Muscle of leg (tissue), 11 donors: ENCODE measurements around the gene ANAPC5. TPM values are rescaled to one million over a fixed set of nuclear protein-coding genes. Genes with fewer than 3 reads are reported as not detected.

Experiments
- DNase-seq: peaks from one replicate; pipeline ENCODE4 v3.0.0; 2013
- H3K27ac ChIP-seq: one replicate; pipeline ENCODE4 v1.5.1; 2013; ENCODE audit warnings: mild to moderate bottlenecking, low read length, control low read depth
- H3K27me3 ChIP-seq: one replicate; pipeline ENCODE4 v1.6.1; 2013; ENCODE audit warnings: low read length; ENCODE audit not compliant: control insufficient read depth, insufficient read depth
- H3K36me3 ChIP-seq: one replicate; pipeline ENCODE4 v1.6.1; 2013; ENCODE audit warnings: low read length; ENCODE audit not compliant: control insufficient read depth, insufficient read depth
- H3K4me1 ChIP-seq: one replicate; pipeline ENCODE4 v1.6.1; 2013; ENCODE audit warnings: low read length; ENCODE audit not compliant: control insufficient read depth, insufficient read depth
- H3K4me3 ChIP-seq: one replicate; pipeline ENCODE4 v1.5.1; 2013; ENCODE audit warnings: low read length, control low read depth
- H3K9me3 ChIP-seq: replicated peaks from 2 replicates; pipeline ENCODE4 v1.6.1; 2013; ENCODE audit warnings: low read depth, low read length; ENCODE audit not compliant: control insufficient read depth
- WGBS: methylation state at CpG from one replicate; pipeline ENCODE4 v1.1.5; 2013; ENCODE audit warnings: missing lambda C conversion rate; ENCODE audit not compliant: insufficient coverage; 5-methylcytosine and 5-hydroxymethylcytosine counted together
- polyA plus RNA-seq, 8 donors: library from polyadenylated mRNA; unstranded; fragments of 120-200 nt; gene quantifications; one replicate each; pipeline versions ENCODE4 v1.2.1 to v1.2.3, GENCODE V29; 2013; ENCODE audit warnings: inconsistent platforms in 1 of 8, low replicate concordance in 1 of 8; ENCODE audit not compliant: insufficient read length in 8 of 8, insufficient read depth in 1 of 8
- total RNA-seq: library from RNA; stranded (reverse); fragments of 120-200 nt; gene quantifications from one replicate; pipeline ENCODE4 v1.2.4, GENCODE V29; 2013

ANAPC5 gene
- total and polyA plus RNA-seq, 9 donors, result 93.3 to 114 (median 106) TPM

DNA sequence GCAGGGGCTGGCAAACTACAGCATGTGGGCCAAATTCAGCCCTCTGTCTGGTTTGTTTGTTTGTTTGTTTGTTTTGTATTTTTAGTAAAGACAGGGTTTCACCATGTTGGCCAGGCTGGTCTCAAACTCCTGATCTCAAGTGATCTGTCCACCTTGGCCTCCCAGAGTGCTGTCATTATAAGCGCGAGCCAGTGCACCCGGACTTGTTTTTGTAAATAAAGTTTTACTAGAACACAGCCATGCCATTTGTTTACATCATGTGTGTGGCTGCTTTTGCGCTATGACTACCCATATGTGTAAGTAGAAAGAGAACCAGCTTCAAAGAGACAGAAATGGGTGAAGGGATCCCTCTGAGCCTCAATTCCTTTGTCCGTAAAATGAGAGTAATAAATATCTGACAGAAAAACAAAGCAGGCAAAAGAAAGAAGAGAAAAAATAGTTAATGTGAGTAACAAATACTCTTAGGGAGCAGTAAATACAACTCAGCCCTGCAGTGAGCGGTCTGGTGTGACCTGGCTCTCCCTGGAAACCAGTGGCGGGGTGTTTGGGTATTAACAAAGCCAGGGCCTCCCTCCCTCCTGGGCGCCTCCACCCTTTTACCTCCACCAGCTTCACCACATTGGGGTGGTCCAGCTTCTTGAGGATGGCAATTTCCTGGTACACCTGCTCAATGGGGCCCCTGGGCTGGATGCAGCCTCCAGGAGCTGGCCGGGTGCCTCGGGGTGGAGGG is 88.8 kb downstream of the ANAPC5 start:
- Histone ChIP-seq H3K4me1 (no peaks in the 10 kb centered on the region), H3K27me3 (no peaks in the 10 kb centered on the region), H3K27ac (no peak overlapping the region), H3K36me3 (peaks cover 56% of the 10 kb centered on the region), H3K4me3 (no peak overlapping the region), H3K9me3 (no peaks in the 10 kb centered on the region)
- WGBS, result 89% methylated on average over 5 of the region's 10 CpGs
- DNase-seq, result no peak

DNA sequence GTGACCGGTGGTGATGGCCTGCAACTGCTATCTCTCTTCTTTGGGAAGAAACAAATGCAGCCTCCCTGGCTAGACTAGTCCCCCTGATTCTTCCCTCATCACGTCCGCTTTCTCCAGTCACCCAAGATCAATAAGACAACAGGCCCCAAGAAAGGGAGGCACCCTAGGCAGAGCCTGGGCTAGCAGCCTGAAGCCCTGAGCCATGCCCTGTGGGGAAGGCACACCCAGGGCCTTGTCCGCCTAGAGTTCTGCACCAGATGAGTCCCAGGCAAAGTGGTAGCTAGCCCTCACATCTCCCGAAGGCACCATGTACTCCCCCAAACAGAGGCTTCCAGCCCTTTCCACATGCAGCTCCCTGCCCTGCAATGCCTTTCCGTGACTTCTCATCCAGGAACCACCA is 90.8 kb downstream of the ANAPC5 start:
- H3K27ac ChIP-seq, result no peak overlapping the region
- no peaks in the 10 kb centered on the region for H3K4me1 ChIP-seq
- whole genome bisulfite sequencing, result 97% methylated on average over 6 of the region's 6 CpGs
- peaks cover 53% of the 10 kb centered on the region for H3K36me3 ChIP-seq
- H3K27me3 ChIP-seq, result no peaks in the 10 kb centered on the region
- no peaks in the 10 kb centered on the region for H3K9me3 ChIP-seq
- DNase-seq, result no peak
- no peak overlapping the region for H3K4me3 ChIP-seq

DNA sequence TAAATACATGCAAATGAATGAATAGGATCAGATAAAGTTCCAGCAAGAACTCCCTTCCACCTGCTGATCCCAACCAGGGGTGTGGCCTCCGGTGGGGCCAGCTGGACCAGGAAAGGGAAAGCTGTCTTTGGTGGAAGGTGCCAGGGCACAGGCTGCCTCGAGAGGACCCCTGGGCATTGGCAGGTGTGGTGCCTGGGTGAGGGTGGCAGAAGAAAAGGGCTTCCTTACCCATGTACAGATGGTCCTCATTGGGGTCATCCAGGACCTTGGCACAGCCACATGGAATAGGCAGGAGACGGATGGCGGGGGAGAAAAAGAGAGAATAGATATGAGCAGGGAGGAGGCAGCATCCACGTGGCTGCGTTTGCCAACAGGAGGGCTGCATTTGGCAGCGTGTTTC is 92.1 kb downstream of the ANAPC5 start:
- Histone ChIP-seq H3K4me3 (no peak overlapping the region), H3K9me3 (no peaks in the 10 kb centered on the region), H3K36me3 (peaks cover 53% of the 10 kb centered on the region), H3K27ac (no peak overlapping the region), H3K27me3 (no peaks in the 10 kb centered on the region), H3K4me1 (no peaks in the 10 kb centered on the region)
- no peak for DNase-seq
- 90% methylated on average over 5 of the region's 7 CpGs for WGBS

DNA sequence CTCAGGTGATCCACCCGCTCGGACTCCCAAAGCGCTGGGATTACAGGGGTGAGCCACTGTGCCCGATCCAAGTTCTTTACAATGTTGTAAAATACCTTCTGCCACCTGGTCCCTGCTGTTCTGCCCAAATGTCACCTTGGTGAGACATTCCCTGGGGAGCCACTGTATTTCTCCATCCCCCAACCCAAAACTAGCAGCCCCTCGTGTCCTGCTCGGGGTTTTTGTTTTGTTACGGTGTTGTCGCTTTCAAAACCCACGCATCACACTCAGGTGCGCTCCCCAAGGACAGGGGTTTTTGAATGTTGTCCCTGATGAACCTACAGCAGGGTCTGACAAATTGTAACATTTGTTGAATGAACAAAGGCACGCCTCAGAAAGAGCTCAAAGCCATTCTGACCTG is 93.1 kb downstream of the ANAPC5 start:
- Histone ChIP-seq H3K36me3 (peaks cover 61% of the 10 kb centered on the region), H3K27ac (no peak overlapping the region), H3K4me3 (no peak overlapping the region), H3K9me3 (no peaks in the 10 kb centered on the region), H3K27me3 (no peaks in the 10 kb centered on the region), H3K4me1 (no peaks in the 10 kb centered on the region)
- DNase-seq, result no peak
- 94% methylated on average over 9 of the region's 11 CpGs for WGBS

Other genes with a start within 250 kb of the ANAPC5 start
- gene P2RX7, start 219.5 kb downstream of the ANAPC5 start, total RNA-seq, result 1.6 TPM
- gene P2RX7, start 219.5 kb downstream of the ANAPC5 start, polyA plus RNA-seq, result 1 to 10 TPM in 6 of 8 donors, under 1 TPM in 2; 0.78 to 2.5 (median 1.2) TPM
- gene P2RX4, start 142.3 kb downstream of the ANAPC5 start, total RNA-seq, result 12.1 TPM
- 10 to 100 TPM in 6 of 8 donors, 1 to 10 TPM in 2; 9.7 to 16.2 (median 13.4) TPM for gene P2RX4, start 142.3 kb downstream of the ANAPC5 start, polyA plus RNA-seq
- gene CAMKK2, start 55.7 kb downstream of the ANAPC5 start, total RNA-seq, result 12.1 TPM
- 10 to 100 TPM; 20.5 to 29.5 (median 23.6) TPM for gene CAMKK2, start 55.7 kb downstream of the ANAPC5 start, polyA plus RNA-seq
- 33.7 TPM for gene RNF34, start 47.7 kb upstream of the ANAPC5 start, total RNA-seq
- gene RNF34, start 47.7 kb upstream of the ANAPC5 start, polyA plus RNA-seq, result 10 to 100 TPM; 24.0 to 30.9 (median 27.5) TPM
- gene KDM2B, start 228.6 kb upstream of the ANAPC5 start, total RNA-seq, result 15.3 TPM
- gene KDM2B, start 228.6 kb upstream of the ANAPC5 start, polyA plus RNA-seq, result 10 to 100 TPM; 19.8 to 27.3 (median 23.3) TPM